Stimulated activated CD4-positive, alpha-beta T cell treated with anti-CD3 and anti-CD28 coated beads, Interleukin-12 subunit alpha, Interleukin-12 subunit beta, amount 100 ng/mL, for 4 hours (primary cell): ENCODE results near the gene PRKCZ.

Experiments used
- DNase-seq: peaks from one replicate; pipeline ENCODE4 v3.0.0-alpha.2; 2020

PRKCZ gene

DNA sequence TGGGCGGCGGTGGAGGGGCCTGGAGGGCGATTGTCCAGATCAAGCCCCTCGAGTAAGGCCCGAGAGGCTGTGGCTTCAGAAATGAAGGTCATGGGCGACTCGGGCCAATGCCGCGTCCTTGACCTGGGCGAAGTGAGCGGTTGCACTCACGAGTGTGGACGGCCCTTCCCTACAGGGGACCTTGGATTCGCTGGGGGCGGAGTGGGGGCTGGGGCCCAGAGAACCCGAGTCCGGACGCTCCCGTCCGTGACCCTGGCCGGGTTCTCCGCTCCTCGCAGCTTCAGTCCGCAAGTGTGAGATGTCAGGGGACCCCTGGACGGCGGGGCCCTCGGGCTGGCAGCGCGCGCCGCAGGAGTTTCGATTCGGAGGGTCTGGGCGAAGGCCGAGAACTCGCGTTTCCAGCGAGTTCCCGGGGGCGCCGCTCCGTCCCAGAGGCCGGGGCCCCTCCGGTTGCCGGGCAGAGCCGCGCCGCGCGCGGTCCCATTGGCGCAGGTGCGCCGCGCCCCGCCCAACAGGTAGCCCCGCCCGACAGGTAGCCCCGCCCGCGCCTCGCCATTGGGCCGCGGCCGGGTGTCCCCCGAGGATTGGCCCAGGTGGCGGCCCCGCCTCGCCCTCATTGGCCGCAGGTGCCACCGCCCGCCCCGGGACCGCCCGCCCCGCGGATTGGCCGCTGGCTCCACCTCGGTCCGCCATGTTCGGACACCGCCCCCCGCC, at the start of gene PRKCZ:
PRKCZ (plus strand) TSS at position 694 of the 714 bp plus-strand sequence. CDS start 220 bp downstream, outside the sequence.
- peak; percentile 95 for DNase-seq

GRCh38 chr1:2000432-2000831, 49.8 kb upstream of the PRKCZ start:
- DNase-seq: no peak

DNA sequence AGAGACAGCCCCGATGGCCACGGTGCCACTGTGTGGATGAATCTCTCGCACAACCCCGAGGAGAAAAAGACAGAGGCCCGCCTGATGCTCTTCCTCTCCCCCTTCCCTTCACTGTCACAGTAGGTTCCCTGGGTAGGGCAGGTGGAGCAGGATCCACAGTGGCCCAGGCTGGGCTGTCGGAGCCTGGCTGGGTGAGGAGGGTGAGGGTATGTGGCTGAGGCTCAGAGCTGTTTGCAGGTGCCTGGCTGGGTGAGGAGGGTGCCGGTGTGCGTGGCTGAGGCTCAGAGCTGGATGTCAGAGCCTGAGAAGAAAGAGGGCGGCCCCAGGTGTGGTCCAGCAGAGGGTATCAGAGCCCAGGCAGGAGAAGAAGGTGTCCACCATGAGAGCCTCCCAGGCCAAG, 49.4 kb upstream of the PRKCZ start:
- no peak for DNase-seq

- DNase-seq: no peak
These were observed 48.3 kb upstream of the PRKCZ start for GRCh38 chr1:2001773-2002411.

DNA sequence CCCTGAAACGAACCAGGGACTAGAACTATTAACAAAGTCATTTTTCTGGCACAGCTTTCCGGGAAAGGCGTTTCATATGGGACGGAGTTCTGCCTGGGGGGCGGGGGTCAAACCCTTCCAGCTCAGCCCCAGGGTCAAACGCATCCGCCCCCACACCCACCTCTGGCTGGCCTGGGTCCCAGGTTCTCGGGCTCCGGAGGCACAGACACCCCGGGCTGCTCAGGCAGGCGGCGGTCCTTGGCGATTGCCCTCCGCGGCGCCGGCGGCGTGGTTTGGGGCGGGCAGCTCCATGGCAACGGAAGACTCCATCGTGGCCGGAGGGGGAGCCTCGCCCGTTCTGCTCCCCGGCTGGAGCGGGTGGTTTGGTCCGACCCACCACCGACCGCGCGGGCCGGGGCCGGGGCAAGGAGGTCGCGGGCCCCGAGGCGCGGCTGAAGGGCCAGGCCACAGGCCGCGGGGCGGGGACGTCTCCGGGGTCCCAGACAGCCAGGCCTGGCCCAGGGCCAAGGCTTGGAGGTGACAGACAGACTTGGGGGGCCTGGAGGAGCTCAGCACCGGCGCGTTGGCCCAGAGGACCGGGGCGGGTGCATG, 46.6 kb upstream of the PRKCZ start, which contains the start of gene CFAP74:
CFAP74 (minus strand) TSS at position 246 of the 591 bp plus-strand sequence. CDS start 12,830 bp downstream, outside the sequence.
- DNase-seq: no peak

- no peak for DNase-seq
These were observed 45.4 kb upstream of the PRKCZ start for GRCh38 chr1:2004856-2005255.

GRCh38 chr1:2009101-2010053, 40.8 kb upstream of the PRKCZ start:
- DNase-seq: no peak

- DNase-seq: no peak
These were observed 36.0 kb upstream of the PRKCZ start for GRCh38 chr1:2014181-2014580.

DNA sequence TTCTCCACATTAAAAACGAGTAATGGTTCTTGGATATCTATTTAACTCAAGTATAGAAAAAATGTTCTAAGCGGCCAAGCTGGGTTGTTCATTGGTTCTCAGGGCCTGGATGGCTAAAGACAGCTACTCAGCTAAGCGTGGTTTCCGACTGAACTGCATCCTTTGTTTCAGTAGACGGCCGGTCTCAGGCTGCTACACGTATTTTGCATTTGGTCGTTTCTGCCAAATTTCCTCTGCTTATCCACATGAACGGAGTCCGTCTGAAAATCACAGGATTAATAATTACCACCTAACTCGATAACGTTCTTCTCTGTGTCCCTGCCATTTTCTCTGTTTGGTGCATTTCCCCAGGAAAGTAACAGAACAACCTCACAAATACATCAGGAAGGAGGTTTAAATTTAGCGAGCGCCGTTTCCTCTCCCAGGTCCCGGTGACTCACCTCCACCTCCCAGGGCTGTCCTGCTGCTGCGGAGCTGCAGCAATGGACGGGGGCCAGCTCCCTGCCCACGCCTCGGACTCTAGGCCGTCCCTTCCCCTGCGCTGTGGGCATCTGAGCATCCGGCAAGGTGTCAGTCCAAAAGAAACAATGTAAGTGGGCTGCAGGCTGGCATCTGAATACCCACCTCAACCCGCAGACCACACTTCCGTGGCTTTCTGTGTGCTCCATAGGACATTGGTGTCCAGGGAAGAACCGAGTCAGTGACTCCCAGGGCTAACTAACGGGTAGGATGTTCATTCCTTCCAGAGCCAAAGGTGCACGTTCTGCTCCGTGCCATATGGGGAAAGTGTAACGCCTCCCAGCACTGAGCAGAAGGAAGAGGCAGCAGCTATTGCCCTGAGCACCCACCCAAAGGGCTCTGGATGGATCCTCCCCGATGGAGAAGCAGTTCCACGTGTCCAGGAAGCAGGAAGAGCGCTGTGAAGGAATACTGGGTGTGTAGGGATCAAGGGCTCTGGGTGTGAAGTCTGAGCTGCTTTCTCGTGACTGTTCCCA, 35.2 kb upstream of the PRKCZ start:
- DNase-seq: no peak

GRCh38 chr1:2016123-2016522, 34.1 kb upstream of the PRKCZ start:
- no peak for DNase-seq

DNA sequence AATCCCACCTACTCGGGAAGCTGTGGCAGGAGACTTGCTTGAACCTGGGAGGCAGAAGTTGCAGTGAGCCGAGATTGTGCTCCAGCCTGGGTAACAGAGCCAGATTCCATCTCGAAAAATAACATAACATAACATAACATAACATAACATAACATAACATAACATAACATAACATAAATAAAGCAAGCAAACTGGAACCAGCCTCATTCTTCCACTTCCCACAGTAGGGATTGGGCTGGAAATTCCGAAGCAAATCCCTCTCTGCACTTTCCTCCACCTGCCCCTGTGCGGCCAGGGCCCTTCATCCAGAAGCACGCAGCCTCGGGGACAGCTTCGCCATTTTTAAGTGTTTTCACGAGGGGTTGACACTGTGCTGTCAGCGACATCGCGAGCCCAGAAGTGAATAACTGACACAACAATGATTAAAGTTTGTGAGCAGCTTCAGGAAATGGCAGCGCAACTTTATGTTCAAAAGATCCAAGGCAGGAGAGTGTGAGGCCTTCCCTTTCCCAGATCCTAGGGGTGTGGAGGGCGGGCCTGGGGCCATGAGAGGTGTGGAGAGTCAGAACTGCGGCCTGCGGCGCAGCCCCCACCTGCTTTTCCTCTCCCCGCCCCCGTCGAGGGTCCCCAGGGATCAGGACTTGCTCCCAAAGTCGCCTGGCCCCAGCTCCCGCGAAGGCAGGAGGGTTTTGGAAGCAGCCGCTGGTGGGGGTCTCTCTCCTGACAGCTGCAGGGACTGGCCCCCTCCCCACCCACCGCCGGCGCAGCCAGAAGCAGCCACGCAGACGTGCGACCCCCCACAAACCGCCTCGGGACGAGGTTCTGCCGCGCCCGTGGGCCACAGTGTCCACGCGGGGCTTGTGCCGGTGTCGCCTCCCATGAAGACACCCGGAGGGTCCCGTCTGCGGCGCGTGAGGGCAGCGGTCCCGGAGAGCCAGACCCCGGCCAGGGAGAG, 31.7 kb upstream of the PRKCZ start:
- DNase-seq: no peak

- peak; percentile 19 for DNase-seq
These were observed 31.1 kb upstream of the PRKCZ start, which contains the start of gene GABRD for GRCh38 chr1:2019172-2019543. Gene GABRD, plus strand, starts transcription at chr1:2019345. Its CDS starts 79 bp downstream, at chr1:2019424.

DNA sequence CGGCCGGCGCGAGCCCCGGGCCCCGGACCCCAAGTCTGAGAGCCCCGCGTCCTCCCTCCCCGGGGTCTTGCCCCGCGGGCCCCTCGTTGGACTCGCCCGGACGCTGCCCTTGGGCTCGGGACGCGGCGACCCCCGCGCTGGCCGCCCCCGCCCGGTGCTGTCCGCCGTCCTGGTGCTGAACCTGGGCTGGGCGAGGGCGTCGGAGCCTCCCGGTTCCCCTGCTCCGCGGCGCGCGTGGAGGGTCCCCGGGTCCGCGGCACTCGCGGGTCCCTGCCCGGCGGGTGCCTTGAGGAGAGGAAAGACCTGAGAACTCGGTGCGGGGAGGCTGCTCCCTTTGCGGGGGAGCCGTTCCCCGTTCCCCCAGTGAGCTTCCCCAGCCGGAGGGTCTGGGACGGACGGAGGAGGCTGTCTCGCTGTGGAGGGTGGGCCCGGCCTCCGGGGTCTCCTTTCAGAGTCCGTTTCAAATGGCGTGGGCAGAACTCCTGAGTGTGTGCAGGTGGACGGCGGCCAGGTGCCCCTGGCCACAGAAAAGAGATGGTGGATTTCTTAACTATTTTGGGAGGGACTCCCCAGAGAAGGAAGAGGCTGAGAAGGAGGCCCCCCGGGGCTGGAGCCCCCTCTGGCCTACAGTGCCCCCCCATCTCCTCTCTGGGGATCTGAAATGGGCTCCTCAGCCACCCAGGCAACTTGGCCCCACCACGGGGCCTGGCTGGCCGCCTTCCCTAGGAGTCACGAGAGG, 30.5 kb upstream of the PRKCZ start:
- DNase-seq: peak; percentile 20

- DNase-seq: no peak
These were observed 29.9 kb upstream of the PRKCZ start for GRCh38 chr1:2020310-2020655.

GRCh38 chr1:2021550-2021949, 28.7 kb upstream of the PRKCZ start:
- DNase-seq: no peak

GRCh38 chr1:2022063-2022770, 28.0 kb upstream of the PRKCZ start:
- DNase-seq: no peak

DNA sequence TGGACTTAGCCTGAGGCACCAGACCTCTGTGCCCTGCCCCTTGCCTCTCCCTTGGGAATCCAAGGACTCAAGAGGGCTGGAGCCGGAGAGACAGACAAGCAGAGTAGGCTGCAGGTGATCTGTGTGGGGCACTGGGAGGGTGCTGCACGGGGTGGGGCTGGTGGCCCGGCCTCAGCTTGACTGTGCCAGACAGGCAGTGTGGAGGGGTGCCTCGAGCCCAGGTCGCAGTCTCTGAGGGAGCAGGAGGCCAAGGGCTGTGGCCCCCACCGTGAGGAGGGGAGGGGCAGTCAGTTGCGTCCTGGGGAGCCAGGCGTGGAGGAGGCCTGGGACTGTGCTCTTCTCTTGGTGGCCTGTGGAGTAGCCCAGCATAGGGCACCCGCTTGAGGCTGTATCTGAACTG, 27.0 kb upstream of the PRKCZ start:
- no peak for DNase-seq

DNA sequence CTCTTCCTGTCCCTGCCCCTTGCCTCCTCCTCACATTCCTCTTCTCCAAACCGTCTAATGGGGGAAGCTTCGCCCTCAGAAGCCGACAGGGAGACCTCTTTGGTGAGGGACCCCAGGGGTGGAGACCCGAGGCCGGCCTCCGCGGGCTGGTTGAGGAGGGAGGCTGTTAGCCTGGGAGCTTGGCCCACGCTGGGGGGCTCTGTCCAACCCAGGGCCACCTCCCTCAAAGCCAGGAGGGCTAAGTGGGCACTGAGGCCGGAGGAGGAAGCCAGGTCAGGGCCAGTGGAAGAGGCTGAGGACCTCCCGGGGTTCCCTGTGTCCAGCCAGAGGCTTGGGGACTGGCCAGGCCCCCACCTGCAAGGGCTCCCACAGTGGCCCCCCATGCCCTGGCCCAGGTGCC, 25.8 kb upstream of the PRKCZ start:
- no peak for DNase-seq

DNA sequence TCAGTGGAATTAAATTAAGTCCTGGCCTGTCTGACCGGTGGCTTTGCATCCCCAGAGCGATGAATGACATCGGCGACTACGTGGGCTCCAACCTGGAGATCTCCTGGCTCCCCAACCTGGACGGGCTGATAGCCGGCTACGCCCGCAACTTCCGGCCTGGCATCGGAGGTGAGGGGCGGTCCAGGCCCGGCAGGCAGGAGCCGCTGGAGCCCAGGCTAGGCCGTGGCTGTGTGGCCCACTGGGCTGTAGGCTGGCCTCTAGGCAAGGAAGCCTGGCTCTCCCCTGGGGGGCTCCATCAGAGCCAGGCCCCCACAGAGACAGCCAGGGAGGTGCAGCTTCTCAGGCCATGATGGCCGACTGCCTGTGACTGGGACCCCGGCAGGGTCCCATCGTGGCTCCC, 25.3 kb upstream of the PRKCZ start:
- DNase-seq: no peak
